Measurements from ENCODE around the gene YES1.

YES1 gene

GRCh38 chr18:837922-838321 lies 25.9 kb upstream of the YES1 start:
- H3K9me3 ChIP-seq (replicated peaks; ENCODE audit: low read length), result no peaks in the 10 kb centered on the region
- H3K4me3 ChIP-seq (ENCODE audit: low read length), result no peak overlapping the region
- no peaks in the 10 kb centered on the region for H3K36me3 ChIP-seq (ENCODE audit: insufficient read depth, low read length)
- no peak overlapping the region for H3K4me2 ChIP-seq (ENCODE audit: low read length)
- no peaks in the 10 kb centered on the region for H3K27me3 ChIP-seq (ENCODE audit: control insufficient read depth, insufficient read depth, low read length)
- H3K4me1 ChIP-seq (ENCODE audit: control insufficient read depth, insufficient read depth, low read length), result peaks cover 6% of the 10 kb centered on the region
- H3K9ac ChIP-seq (ENCODE audit: low read depth, low read length), result no peak overlapping the region

DNA sequence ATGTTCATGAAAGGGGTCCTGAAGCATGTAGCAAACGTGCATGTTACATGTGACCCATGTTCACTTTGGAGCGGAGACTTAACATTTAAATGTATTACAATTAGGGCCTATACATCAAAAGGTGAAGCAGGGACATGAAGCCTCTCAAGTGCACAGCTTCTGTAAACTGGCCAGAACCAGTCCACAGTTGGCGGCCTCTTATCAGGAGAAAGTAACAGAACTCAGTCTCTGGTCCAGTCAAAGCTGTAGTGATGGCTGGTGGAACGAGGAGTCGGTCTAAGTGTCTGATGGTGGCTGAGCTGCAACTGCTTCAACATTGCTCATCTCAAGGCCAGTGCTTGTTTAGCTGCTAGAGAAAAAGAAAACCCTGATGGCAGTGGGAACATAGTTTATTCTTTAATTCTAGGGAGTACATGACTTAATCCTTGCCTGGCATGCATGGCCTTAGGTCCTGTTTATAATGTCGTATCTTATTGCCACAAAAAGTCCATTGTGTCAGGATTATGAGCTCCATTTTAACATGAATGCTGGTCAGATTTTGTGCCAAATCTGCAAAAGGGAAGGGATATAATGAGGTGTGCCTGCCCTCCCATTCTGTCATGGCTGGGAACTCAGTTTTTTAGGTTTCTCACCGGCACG lies 22.2 kb upstream of the YES1 start:
- H3K4me2 ChIP-seq (ENCODE audit: low read length), result no peak overlapping the region
- H3K9ac ChIP-seq (ENCODE audit: low read depth, low read length), result no peak overlapping the region
- peaks cover 21% of the 10 kb centered on the region for H3K4me1 ChIP-seq (ENCODE audit: control insufficient read depth, insufficient read depth, low read length)
- H3K27me3 ChIP-seq (ENCODE audit: control insufficient read depth, insufficient read depth, low read length), result no peaks in the 10 kb centered on the region
- no peak overlapping the region for H3K4me3 ChIP-seq (ENCODE audit: low read length)
- no peaks in the 10 kb centered on the region for H3K9me3 ChIP-seq (replicated peaks; ENCODE audit: low read length)
- H3K36me3 ChIP-seq (ENCODE audit: insufficient read depth, low read length), result no peaks in the 10 kb centered on the region

- no peak overlapping the region for H3K9ac ChIP-seq (ENCODE audit: low read depth, low read length)
- H3K27me3 ChIP-seq (ENCODE audit: control insufficient read depth, insufficient read depth, low read length), result no peaks in the 10 kb centered on the region
- peaks cover 21% of the 10 kb centered on the region for H3K4me1 ChIP-seq (ENCODE audit: control insufficient read depth, insufficient read depth, low read length)
- H3K9me3 ChIP-seq (replicated peaks; ENCODE audit: low read length), result no peaks in the 10 kb centered on the region
- no peak overlapping the region for H3K4me3 ChIP-seq (ENCODE audit: low read length)
- no peak overlapping the region for H3K4me2 ChIP-seq (ENCODE audit: low read length)
- H3K36me3 ChIP-seq (ENCODE audit: insufficient read depth, low read length), result no peaks in the 10 kb centered on the region
Observed at GRCh38 chr18:833197-833596, 21.2 kb upstream of the YES1 start.

DNA sequence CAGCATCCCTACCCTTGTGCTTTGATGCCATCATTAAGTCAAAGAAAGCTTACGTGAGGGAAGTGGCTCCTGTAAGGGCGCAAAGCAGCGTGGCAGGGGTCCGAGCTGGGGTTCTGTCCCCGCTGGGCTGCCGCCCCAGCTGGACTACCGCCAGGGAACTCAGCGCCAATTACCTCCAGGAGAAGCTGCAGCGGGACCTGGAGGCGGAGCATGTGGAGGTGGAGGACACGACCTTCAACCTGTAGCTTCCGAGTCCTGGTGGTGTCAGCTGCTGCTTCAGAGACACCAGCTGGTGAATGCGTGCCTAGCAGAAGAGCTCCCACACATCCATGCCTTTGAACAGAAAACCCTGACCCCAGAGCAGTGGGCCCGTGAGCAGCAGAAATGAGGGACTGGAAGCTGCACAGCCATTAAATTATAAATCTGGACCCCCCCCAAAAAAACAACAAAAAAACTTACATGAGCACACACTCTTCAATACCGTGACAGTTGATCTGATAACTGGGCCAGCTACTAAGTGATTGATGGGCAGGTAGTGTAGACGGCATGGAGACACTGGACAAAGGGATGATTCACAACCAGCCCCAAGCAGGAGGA lies 20.1 kb upstream of the YES1 start:
- Histone ChIP-seq H3K9me3 (replicated peaks; ENCODE audit: low read length) (no peaks in the 10 kb centered on the region), H3K36me3 (ENCODE audit: insufficient read depth, low read length) (no peaks in the 10 kb centered on the region), H3K4me3 (ENCODE audit: low read length) (no peak overlapping the region), H3K27me3 (ENCODE audit: control insufficient read depth, insufficient read depth, low read length) (no peaks in the 10 kb centered on the region), H3K4me1 (ENCODE audit: control insufficient read depth, insufficient read depth, low read length) (peaks cover 15% of the 10 kb centered on the region), H3K4me2 (ENCODE audit: low read length) (peak overlapping the region; percentile 57), H3K9ac (ENCODE audit: low read depth, low read length) (no peak overlapping the region)

DNA sequence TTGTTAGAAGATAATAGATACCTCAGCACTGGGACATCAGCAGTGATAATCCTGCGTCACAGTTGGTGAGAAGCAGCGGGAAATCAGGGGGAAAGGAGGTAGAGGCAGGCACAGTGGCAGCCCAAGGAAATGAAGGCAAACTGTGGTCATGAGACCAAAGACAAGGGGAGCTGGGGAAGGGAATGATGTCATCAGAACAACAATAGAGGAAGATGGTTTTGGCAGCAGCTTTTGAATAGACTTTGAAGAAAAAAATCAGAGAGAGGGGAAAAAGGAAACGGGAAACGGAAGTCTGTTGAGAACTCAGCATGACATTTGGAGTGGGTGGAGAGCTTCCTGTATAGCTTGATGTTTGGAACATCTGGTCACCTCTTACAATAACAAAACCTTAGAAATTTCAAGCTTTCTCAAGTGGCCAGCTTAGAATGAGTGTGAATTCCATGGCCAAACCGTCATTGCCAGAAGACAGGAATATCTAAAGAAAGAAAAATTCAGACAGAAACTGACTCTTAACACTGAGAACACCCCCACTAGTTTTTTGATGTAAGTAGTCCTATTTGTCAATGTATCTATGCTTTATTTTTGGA lies 18.4 kb upstream of the YES1 start:
- H3K27me3 ChIP-seq (ENCODE audit: control insufficient read depth, insufficient read depth, low read length), result no peaks in the 10 kb centered on the region
- H3K4me1 ChIP-seq (ENCODE audit: control insufficient read depth, insufficient read depth, low read length), result peaks cover 15% of the 10 kb centered on the region
- H3K9ac ChIP-seq (ENCODE audit: low read depth, low read length), result peak overlapping the region; percentile 56
- H3K4me2 ChIP-seq (ENCODE audit: low read length), result peak overlapping the region; percentile 71
- H3K4me3 ChIP-seq (ENCODE audit: low read length), result peak overlapping the region; percentile 44
- no peaks in the 10 kb centered on the region for H3K9me3 ChIP-seq (replicated peaks; ENCODE audit: low read length)
- H3K36me3 ChIP-seq (ENCODE audit: insufficient read depth, low read length), result no peaks in the 10 kb centered on the region

- Histone ChIP-seq H3K36me3 (ENCODE audit: insufficient read depth, low read length) (no peaks in the 10 kb centered on the region), H3K9me3 (replicated peaks; ENCODE audit: low read length) (no peaks in the 10 kb centered on the region), H3K4me1 (ENCODE audit: control insufficient read depth, insufficient read depth, low read length) (peaks cover 15% of the 10 kb centered on the region), H3K4me3 (ENCODE audit: low read length) (no peak overlapping the region), H3K9ac (ENCODE audit: low read depth, low read length) (no peak overlapping the region), H3K4me2 (ENCODE audit: low read length) (no peak overlapping the region), H3K27me3 (ENCODE audit: control insufficient read depth, insufficient read depth, low read length) (no peaks in the 10 kb centered on the region)
Observed at GRCh38 chr18:829432-829831, 17.4 kb upstream of the YES1 start.

DNA sequence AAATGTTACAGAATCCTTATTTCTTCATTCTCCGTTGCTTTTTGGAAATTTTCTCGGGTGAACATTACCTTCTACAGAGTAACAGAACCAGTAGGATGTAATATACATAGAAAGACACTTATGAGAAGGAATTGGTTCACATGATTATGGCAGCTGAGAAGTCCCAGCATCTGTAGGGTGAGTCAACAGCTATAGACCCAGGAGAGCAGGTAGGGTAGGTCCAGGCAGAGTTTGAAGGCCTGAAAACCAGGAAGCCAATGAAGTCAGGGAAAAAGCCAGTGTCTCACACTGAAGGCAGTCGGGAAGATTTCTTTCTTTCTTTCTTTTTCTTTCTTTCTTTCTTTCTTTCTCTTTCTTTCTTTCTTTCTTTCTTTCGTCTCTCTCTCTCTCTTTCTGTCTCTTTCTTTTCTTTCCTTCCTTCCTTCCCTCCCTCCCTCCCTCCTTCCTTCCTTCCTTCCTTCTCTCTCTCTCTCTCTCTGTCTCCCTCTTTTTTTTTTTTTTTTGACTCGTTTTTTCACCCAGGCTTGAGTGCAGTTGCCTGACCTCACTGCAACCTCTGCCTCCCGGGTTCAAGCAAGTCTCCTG lies 15.1 kb upstream of the YES1 start:
- H3K9ac ChIP-seq (ENCODE audit: low read depth, low read length), result no peak overlapping the region
- H3K36me3 ChIP-seq (ENCODE audit: insufficient read depth, low read length), result no peaks in the 10 kb centered on the region
- H3K4me3 ChIP-seq (ENCODE audit: low read length), result no peak overlapping the region
- no peaks in the 10 kb centered on the region for H3K27me3 ChIP-seq (ENCODE audit: control insufficient read depth, insufficient read depth, low read length)
- no peak overlapping the region for H3K4me2 ChIP-seq (ENCODE audit: low read length)
- H3K4me1 ChIP-seq (ENCODE audit: control insufficient read depth, insufficient read depth, low read length), result peaks cover 15% of the 10 kb centered on the region
- H3K9me3 ChIP-seq (replicated peaks; ENCODE audit: low read length), result no peaks in the 10 kb centered on the region

GRCh38 chr18:825891-826585 lies 14.0 kb upstream of the YES1 start:
- H3K9me3 ChIP-seq (replicated peaks; ENCODE audit: low read length), result no peaks in the 10 kb centered on the region
- no peaks in the 10 kb centered on the region for H3K27me3 ChIP-seq (ENCODE audit: control insufficient read depth, insufficient read depth, low read length)
- no peak overlapping the region for H3K4me3 ChIP-seq (ENCODE audit: low read length)
- H3K36me3 ChIP-seq (ENCODE audit: insufficient read depth, low read length), result no peaks in the 10 kb centered on the region
- H3K4me1 ChIP-seq (ENCODE audit: control insufficient read depth, insufficient read depth, low read length), result peaks cover 12% of the 10 kb centered on the region
- H3K9ac ChIP-seq (ENCODE audit: low read depth, low read length), result no peak overlapping the region
- H3K4me2 ChIP-seq (ENCODE audit: low read length), result no peak overlapping the region

DNA sequence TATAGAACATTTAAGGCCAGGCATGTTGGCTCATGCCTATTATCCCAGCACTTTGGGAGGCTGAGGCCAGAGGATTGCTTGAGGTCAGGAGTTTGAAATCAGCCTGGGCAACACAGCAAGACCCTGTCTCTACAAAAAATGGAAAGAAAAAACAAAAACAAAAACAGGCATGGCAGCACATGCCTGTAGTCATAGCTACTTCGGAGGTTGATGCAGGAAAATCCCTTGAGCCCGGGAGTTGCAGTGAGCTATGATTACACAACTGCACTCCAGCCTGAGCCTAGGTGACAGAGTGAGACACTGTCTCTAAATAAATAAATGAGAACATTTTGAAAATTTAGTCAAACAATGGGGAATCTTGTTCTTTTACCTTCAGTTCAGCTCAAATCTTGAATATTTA lies 12.1 kb upstream of the YES1 start:
- Histone ChIP-seq H3K4me3 (ENCODE audit: low read length) (no peak overlapping the region), H3K4me1 (ENCODE audit: control insufficient read depth, insufficient read depth, low read length) (no peaks in the 10 kb centered on the region), H3K27me3 (ENCODE audit: control insufficient read depth, insufficient read depth, low read length) (no peaks in the 10 kb centered on the region), H3K4me2 (ENCODE audit: low read length) (no peak overlapping the region), H3K9me3 (replicated peaks; ENCODE audit: low read length) (no peaks in the 10 kb centered on the region), H3K36me3 (ENCODE audit: insufficient read depth, low read length) (no peaks in the 10 kb centered on the region), H3K9ac (ENCODE audit: low read depth, low read length) (no peak overlapping the region)

DNA sequence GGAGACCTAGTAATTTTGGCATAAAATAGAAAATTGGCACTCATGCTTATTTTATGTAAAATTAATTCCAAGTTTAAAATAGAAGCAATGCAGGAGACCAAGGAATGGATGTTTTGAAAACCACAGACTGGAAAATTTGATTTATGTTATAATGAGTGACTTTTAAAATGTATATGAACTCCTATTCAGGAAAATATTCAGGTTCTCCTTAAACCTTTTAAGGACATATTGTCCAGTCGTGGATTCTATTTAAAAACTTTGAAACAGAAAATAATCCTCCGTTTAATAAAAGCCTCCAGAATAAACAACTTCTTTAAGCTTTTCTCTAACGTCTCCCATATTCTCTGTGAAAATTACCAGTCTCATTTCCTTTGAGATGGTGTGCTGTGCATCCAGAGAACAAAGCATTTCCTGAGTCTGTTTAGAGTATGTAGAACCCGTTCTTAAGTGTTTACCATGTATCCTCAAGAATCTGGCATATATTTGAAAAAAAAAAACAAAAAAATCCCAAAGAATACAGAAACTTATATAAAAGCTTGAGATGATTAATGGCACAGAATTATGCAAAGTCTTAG lies 8.6 kb upstream of the YES1 start:
- H3K9ac ChIP-seq (ENCODE audit: low read depth, low read length), result no peak overlapping the region
- H3K36me3 ChIP-seq (ENCODE audit: insufficient read depth, low read length), result no peaks in the 10 kb centered on the region
- no peak overlapping the region for H3K4me2 ChIP-seq (ENCODE audit: low read length)
- H3K4me3 ChIP-seq (ENCODE audit: low read length), result no peak overlapping the region
- H3K9me3 ChIP-seq (replicated peaks; ENCODE audit: low read length), result no peaks in the 10 kb centered on the region
- H3K27me3 ChIP-seq (ENCODE audit: control insufficient read depth, insufficient read depth, low read length), result no peaks in the 10 kb centered on the region
- H3K4me1 ChIP-seq (ENCODE audit: control insufficient read depth, insufficient read depth, low read length), result no peaks in the 10 kb centered on the region

DNA sequence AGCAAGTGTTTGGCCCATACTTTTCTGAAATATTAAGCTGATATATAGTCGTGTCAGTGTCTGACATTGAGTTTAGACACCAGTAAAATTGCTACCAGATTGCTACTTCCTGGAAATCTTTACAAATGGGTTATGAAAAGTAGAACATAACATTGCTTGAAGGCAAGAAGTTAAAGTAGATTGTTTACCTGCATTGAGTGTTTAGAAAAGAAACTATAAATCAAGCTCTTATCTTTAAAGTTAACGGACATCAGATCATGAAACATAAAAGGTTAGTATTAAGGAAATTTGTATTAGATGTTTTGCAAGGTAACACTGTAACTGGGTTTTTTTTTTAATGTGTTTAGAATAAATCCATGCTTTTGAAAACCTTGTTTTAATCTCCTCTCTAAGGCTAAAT lies 4.8 kb upstream of the YES1 start:
- Histone ChIP-seq H3K36me3 (ENCODE audit: insufficient read depth, low read length) (no peaks in the 10 kb centered on the region), H3K9ac (ENCODE audit: low read depth, low read length) (no peak overlapping the region), H3K9me3 (replicated peaks; ENCODE audit: low read length) (no peaks in the 10 kb centered on the region), H3K4me1 (ENCODE audit: control insufficient read depth, insufficient read depth, low read length) (peaks cover 3% of the 10 kb centered on the region), H3K4me3 (ENCODE audit: low read length) (no peak overlapping the region), H3K27me3 (ENCODE audit: control insufficient read depth, insufficient read depth, low read length) (no peaks in the 10 kb centered on the region), H3K4me2 (ENCODE audit: low read length) (no peak overlapping the region)
